Measurements from ENCODE around the gene CDC20B.
A peak's percentile ranks its signal among the peaks of the same experiment; 100 is the strongest.

Gene CDC20B

DNA sequence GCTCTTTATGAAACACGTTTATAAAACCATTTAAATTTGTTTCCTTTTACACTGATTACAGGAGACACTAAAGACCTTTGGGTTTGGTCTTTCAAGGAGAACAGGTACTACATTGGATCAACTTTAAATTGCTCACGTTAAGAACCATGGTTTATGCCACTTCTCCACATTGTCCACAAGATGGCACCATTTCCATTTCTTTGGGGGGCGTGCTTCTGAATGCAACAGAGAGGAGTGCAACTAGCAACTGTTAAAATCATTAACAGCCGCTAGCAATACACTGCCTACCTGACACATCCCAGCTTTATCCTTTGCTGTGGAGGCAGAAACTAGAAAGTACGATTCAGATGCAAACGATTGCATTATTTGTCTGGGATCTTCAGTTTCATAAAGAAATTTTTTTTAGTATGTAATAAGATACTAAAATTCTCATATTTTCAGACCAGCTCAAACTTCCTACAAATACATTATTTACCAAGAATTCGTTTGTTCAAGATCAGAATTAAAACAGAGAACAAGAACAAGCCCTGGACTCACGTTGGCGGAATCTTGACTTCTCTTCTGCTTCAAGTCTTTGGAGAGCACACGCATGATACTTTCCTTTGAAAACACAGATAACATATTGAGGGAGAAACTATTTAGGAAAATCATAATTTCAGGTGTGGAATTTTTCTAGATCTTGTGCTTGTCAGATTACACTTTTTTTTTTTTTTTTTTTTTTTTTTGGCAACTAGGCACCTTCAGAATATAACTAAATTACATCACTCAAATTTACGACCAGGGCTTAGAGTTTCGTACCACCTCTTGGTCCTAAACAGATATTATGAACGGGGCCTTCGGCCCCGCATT lies 702 bp downstream of the CDC20B start:
- H3K4me3 ChIP-seq (ENCODE audit: low read depth, low read length), result peak overlapping the region; percentile 60
- DNase-seq (ENCODE audit: low read depth), result peak; percentile 86
- TF ChIP-seq, protein P1, sequence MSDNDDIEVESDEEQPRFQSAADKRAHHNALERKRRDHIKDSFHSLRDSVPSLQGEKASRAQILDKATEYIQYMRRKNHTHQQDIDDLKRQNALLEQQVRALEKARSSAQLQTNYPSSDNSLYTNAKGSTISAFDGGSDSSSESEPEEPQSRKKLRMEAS (IDR thresholded peaks at IDR 0.05; ENCODE audit: low read depth, low read length), result peak; percentile 35; the same call in 1 of the 2 replicates
- TF ChIP-seq MYC (IDR thresholded peaks at IDR 0.05; ENCODE audit: low read depth, low read length), result no peak
- no peak for TF ChIP-seq POLR2A (IDR thresholded peaks at IDR 0.05; ENCODE audit: extremely low read depth, insufficient read length)
- peak; percentile 63 for TF ChIP-seq CTCF (IDR thresholded peaks at IDR 0.05; ENCODE audit: low read depth, low read length)

DNA sequence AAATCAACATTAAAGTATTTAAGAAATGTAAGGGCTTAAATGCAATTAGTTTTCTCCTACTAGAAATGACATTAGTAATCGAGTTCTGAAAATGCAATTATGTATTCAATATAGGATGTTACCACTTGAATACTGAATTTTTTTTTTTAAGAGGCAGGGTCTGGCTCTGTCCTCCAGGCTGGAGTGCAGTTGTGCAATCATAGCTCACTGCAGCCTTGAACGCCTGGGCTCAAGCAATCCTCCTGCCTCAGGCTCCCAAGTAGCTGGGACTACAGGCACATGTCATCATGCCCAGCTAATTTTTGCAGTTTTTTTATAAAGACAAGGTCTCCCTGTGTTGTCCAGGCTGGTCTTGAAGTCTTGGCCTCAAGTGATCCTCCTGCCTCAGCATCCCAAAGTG lies 1.5 kb downstream of the CDC20B start:
- TF ChIP-seq CTCF (IDR thresholded peaks at IDR 0.05; ENCODE audit: low read depth, low read length) (no peak), MYC (IDR thresholded peaks at IDR 0.05; ENCODE audit: low read depth, low read length) (no peak)
- TF ChIP-seq, protein P1 (IDR thresholded peaks at IDR 0.05; ENCODE audit: low read depth, low read length), result no peak
- DNase-seq (ENCODE audit: low read depth), result no peak
- H3K4me3 ChIP-seq (ENCODE audit: low read depth, low read length), result no peak overlapping the region

- no peak for DNase-seq (ENCODE audit: low read depth)
- H3K4me3 ChIP-seq (ENCODE audit: low read depth, low read length), result no peak overlapping the region
- TF ChIP-seq, protein P1 (IDR thresholded peaks at IDR 0.05; ENCODE audit: low read depth, low read length), result no peak
- TF ChIP-seq CTCF (IDR thresholded peaks at IDR 0.05; ENCODE audit: low read depth, low read length) (no peak), MYC (IDR thresholded peaks at IDR 0.05; ENCODE audit: low read depth, low read length) (no peak), POLR2A (IDR thresholded peaks at IDR 0.05; ENCODE audit: extremely low read depth, insufficient read length) (no peak)
Measured at GRCh38 chr5:55162666-55163065, 10.3 kb downstream of the CDC20B start.

- no peak overlapping the region for H3K4me3 ChIP-seq (ENCODE audit: low read depth, low read length)
- TF ChIP-seq CTCF (IDR thresholded peaks at IDR 0.05; ENCODE audit: low read depth, low read length) (no peak), POLR2A (IDR thresholded peaks at IDR 0.05; ENCODE audit: extremely low read depth, insufficient read length) (no peak), MYC (IDR thresholded peaks at IDR 0.05; ENCODE audit: low read depth, low read length) (no peak)
- TF ChIP-seq, protein P1 (IDR thresholded peaks at IDR 0.05; ENCODE audit: low read depth, low read length), result no peak
- no peak for DNase-seq (ENCODE audit: low read depth)
Measured at GRCh38 chr5:55160493-55161209, 12.3 kb downstream of the CDC20B start.

DNA sequence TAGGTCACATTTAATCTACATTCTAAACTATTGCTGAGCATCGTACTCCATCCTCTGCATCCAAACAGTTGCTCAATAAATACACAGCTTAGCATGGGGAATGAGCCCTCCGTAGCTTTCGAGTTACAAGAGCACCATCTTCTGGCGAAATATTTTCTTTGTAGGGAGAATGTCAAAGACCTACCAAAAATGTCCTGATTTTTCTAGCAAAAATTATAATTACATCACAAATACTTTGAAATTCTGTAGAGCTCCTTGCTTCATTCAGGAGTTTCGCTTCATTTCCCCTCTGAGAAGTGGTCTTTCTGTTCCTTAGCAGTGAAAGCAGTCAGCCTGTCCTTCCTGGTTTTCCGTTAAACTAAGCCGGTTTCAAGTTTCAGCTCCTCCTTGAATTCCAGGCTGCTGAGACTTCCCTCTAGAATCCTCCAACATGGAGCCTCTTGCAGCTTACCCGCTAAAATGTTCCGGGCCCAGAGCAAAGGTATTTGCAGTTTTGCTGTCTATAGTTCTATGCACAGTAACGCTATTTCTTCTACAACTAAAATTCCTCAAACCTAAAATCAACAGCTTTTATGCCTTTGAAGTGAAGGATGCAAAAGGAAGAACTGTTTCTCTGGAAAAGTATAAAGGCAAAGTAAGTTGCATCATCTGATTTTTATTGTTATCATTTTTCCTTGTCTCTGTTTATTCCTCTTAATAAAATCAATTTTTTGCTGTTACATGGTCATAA lies 13.0 kb downstream of the CDC20B start, which contains the start of gene GPX8:
TSS of gene GPX8 (plus strand) at position 409 of the 730 bp plus-strand sequence. CDS start at position 431, 22 bp downstream.
- DNase-seq (ENCODE audit: low read depth), result peak; percentile 56
- H3K4me3 ChIP-seq (ENCODE audit: low read depth, low read length), result no peak within 1 kb of the TSS

More for the DNA sequence above, 13.0 kb downstream of the CDC20B start, which contains the start of gene GPX8:
- TF ChIP-seq CTCF (IDR thresholded peaks at IDR 0.05; ENCODE audit: low read depth, low read length), result peak; percentile 41
- TF ChIP-seq, protein P1 (IDR thresholded peaks at IDR 0.05; ENCODE audit: low read depth, low read length), result no peak
